NCI-H2227 (cell line): ENCODE results near the gene MAPT.
"Not testable (repeated sequence)": the region's sequence is repeated elsewhere in the genome, so short reads cannot be mapped to it uniquely, and the experiment has no call there.

Experiments used
- DNase-seq: peaks from one replicate; lab custom pipeline; 2025; ENCODE audit not compliant: unreplicated experiment; lab: John Stamatoyannopoulos, UW

MAPT gene

GRCh38 chr17:45896803-45897693, 2.7 kb downstream of the MAPT start:
- DNase-seq = peak; percentile 65

DNA sequence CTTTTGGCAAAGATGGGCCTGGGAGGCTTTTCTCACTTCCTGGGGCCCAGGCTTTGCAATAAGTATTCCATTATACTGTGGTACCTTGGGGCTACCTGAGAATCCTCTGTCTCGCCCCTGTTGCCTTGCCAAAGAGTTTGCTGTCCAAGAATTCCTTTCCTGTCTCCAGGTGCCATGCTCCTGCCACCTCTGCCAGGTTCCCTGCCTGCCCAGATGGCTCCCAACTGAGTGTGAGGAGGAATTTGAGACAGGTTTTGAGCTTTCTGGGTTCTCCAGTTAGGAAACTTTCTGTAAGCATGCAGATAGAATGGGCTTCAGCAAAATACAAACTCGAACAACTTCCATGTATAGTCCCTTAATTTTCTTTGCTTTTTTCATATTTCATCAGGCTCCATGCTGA, 5.8 kb downstream of the MAPT start:
- no peak for DNase-seq

- no peak for DNase-seq
These were observed 6.5 kb downstream of the MAPT start for GRCh38 chr17:45900723-45901415.

- DNase-seq = peak; percentile 73
These were observed 8.6 kb downstream of the MAPT start for GRCh38 chr17:45902892-45903346.

GRCh38 chr17:45904866-45905265, 10.5 kb downstream of the MAPT start:
- DNase-seq = no peak

DNA sequence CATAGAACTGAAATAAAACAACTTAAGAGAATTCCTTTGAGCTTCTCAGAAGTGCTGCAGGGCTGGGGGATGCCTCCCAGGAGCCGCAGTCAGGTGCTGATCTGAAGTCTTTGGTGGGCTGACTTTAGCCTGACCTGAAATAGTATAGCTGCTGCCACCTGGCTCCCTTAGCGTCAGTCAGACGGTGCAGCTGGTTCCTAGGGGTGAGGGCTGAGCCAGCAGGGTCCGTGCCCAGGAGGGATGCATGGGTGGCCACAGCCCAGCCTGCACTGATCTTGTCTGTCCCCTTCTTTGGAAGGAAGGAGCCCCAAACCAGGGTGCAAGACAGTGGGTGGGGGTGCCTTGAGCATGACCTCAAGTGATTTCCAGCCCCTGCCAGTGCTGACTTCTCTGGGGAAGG, 11.5 kb downstream of the MAPT start:
- no peak for DNase-seq

- no peak for DNase-seq
These were observed 11.9 kb downstream of the MAPT start for GRCh38 chr17:45906237-45906636.

DNA sequence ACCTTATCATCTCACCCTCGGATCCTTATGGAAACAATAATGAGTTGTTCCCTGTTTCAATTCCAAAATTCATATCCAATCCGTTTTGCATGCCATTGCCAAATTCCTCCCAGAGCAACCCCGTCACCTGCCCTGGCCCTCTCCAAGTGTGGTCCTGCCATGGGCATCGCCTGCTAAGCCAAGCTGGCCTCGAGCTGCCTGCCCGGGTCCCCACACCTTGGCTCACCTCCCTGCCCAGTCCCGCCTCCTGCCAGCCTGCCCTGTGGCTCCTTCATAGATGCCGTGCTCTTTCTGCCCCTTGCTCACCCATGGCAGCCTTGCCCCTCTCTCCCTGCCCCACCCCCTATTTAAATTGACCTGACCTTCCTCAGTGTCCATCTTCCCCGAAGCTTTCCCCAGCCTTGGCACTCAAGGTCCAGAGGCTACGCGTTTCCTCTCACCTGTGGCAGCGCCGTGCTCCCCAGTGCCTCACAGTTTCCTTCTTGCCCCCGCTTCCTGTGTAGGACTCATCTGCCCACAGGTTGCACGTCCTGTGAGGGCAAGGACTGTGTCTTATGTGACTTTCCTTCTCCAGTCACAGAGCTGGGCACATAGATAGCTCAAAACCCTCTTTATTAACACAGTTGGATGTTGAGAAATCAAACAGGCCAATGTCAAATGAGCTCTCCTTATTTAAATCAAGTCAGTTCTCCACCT, 12.7 kb downstream of the MAPT start:
- DNase-seq = no peak

DNA sequence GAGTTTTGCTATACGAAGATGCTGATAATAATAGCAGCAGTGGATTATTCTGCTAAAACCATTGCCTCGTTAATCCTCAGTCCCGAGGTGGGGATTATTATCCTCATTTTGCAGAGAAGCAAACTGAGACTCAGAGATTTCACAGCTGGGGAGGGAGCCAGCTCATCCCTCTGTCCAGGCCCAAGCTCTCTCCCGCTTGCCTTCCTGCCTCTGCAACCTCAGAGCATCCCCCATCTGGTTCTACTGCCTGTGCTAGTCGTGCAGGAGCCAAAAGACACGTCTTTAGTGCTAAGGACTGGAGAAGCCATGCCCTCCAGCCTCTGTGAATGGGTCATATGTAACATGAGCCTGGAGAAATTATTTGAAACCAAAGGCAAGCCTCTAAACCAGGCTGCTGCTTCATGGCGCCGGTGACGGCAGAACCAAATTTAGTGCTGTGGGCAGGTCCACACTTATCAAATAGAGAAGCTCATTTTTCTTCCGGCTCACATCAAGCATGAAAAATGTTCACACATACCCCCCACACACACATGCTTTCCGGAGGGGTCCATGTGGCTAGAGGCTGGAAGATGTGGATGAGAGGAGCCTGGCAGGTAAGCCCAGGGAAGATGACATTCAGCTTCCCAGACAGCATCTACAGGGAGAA, 13.5 kb downstream of the MAPT start:
- peak; percentile 30 for DNase-seq

DNA sequence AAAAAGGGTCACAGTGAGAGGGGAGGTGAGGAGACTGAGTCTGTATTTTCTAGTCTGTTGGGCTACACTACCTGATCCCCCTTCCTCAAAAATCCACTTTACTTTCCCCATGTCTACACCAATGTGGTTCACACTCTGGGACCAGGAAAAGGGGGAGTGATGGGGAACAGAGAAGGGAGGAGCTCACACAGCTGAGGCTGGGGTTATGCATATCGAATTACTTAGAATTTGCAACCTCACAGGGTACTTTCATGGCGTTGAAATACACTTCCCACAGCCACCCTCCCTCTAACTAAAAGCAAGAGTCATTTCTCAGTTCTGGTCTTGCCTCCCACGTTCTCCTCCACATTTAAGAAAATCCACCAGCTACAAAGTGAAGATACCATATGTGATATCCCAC, 14.1 kb downstream of the MAPT start:
- DNase-seq = no peak

GRCh38 chr17:45908935-45909334, 14.6 kb downstream of the MAPT start:
- DNase-seq = no peak

DNA sequence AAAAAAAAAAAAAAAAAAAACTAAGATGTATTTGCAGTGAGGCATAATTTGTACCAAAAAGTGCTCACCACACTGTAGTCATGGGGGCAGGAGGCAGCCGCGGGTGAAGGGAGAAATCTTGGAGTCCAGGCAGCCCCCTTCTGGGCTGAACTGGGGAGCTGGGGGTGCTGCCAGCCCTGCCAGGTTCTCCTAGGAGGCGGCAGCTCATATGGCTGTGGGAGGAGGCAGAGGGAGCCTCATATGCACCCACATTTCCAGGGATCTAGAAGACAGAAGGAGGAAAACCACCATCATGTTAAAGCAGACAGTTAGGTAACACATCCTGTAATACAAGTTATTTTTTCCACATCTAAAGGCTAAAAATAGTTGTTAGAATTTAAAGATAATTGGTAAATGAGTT, 16.3 kb downstream of the MAPT start:
- no peak for DNase-seq

- DNase-seq = no peak
These were observed 18.0 kb downstream of the MAPT start for GRCh38 chr17:45912319-45912718.

- DNase-seq = not testable (repeated sequence)
These were observed 18.7 kb downstream of the MAPT start for GRCh38 chr17:45913030-45913429.

- no peak for DNase-seq
These were observed 19.8 kb downstream of the MAPT start for GRCh38 chr17:45914047-45914717.

- DNase-seq = no peak
These were observed 20.9 kb downstream of the MAPT start for GRCh38 chr17:45915263-45915662.

DNA sequence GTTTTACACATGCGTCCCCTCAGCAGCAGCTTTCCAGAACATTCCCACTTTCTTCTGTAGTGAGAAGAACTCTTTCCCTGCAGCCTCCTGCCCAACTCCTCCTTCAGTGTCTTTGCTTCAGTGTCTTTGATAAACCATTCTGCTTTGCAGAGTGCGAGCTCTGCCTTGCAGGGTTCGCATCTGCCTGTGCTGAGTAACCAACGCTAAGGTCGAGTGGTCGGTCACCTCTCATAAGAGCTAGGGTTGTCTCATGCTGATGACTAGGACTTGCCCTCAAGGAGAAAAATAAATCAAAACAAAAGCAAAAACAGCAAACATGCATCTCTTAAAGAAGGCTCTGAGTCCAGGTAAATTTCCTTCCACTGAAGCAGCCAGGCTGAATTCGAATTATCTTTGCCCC, 22.7 kb downstream of the MAPT start:
- DNase-seq = no peak

GRCh38 chr17:45918241-45918745, 23.9 kb downstream of the MAPT start:
- no peak for DNase-seq

DNA sequence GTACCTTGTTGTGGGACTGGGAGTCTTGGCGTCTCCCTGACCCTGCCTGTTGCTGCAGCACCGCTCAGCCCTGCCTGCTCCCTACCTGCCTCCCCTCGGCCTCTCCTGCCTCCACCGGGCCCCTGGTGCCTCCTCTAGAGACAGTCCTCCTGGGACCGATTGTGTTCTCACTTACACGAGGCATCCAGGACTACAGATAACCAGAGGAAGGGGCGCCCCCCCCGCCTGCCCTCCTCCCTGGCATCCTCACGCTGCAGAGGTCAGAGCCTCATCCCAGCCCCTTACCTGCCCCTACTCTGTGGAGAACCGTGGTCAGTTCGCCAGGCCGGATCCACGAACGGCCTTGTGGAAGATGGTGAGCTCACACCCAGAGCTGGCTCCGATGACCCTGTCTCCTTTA, 24.8 kb downstream of the MAPT start:
- DNase-seq = no peak

- no peak for DNase-seq
These were observed 25.7 kb downstream of the MAPT start for GRCh38 chr17:45920083-45920482.
